ENCODE measurements around the gene PAPSS2.
"Not testable (repeated sequence)": the region's sequence is repeated elsewhere in the genome, so short reads cannot be mapped to it uniquely, and the experiment has no call there.

PAPSS2 gene

DNA sequence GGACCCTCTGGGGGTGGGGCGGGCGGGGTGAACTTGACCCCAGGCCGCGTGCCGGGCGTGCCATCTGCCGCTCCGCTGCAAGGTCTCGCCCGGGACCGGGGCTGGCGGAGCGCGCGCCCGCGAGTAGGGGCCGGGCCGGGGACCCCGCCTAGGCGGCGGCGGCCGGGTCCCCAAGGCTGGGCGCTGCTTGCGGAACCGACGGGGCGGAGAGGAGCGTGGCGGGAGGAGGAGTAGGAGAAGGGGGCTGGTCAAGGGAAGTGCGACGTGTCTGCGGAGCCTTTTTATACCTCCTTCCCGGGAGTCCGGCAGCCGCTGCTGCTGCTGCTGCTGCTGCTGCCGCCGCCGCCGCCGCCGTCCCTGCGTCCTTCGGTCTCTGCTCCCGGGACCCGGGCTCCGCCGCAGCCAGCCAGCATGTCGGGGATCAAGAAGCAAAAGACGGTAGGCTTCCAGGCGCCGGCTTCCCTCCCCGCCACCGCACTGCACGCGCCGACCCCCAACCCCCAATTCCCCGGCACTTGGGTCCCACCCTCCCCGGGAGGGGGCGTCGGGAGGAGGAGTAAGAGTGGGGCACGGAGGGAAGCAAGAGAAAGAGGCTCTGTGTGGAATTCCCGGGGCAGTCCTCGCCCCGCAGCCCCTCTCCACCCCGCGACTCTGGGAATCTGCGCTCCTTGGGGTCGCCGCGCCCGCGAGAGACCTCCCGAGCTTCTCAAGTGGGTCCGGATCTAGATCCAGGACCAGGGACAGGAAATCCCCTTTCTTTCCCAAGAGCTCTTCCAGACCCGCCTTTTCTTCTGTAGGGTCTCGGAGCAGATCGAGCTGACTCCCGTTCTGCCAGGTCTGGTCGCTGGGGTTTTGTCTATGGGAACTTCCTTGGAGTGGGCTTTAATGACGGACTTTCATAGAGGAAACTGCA lies at the start of gene PAPSS2:
Gene PAPSS2, plus strand, starts transcription at position 308 of the 913 bp plus-strand sequence. Its CDS starts 104 bp downstream, at position 412.
- no peak for DNase-seq (ENCODE audit: low read depth in 1 of 2, low spot score in 1 of 2)

GRCh38 chr10:87611341-87611740 lies 48.3 kb upstream of the PAPSS2 start:
- DNase-seq (ENCODE audit: low read depth in 1 of 2, low spot score in 1 of 2), result not testable (repeated sequence)

- DNase-seq (ENCODE audit: low read depth in 1 of 2, low spot score in 1 of 2), result no peak
These were observed 47.6 kb upstream of the PAPSS2 start for GRCh38 chr10:87612115-87612514.

DNA sequence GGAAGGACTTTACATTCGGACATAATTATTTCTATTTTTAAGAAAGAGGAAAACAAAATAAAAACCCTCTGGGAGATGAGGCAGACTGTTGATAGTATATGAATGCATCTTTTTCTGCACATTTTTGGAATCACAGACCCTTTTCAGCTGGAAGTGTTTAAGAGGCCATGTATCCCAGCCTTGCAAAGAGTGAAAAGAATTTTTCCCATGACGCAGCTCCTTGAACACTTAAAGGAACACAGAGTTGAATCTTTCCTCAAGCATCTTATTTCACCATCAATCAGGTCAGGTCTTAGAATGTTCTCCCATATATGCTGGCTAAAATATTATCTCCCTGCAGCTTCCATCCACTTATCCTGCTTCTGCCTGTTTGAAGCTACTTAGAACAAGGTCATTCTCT lies 45.9 kb upstream of the PAPSS2 start:
- no peak for DNase-seq (ENCODE audit: low read depth in 1 of 2, low spot score in 1 of 2)

GRCh38 chr10:87615856-87616255 lies 43.8 kb upstream of the PAPSS2 start:
- no peak for DNase-seq (ENCODE audit: low read depth in 1 of 2, low spot score in 1 of 2)

GRCh38 chr10:87617503-87617902 lies 42.2 kb upstream of the PAPSS2 start:
- DNase-seq (ENCODE audit: low read depth in 1 of 2, low spot score in 1 of 2), result no peak

DNA sequence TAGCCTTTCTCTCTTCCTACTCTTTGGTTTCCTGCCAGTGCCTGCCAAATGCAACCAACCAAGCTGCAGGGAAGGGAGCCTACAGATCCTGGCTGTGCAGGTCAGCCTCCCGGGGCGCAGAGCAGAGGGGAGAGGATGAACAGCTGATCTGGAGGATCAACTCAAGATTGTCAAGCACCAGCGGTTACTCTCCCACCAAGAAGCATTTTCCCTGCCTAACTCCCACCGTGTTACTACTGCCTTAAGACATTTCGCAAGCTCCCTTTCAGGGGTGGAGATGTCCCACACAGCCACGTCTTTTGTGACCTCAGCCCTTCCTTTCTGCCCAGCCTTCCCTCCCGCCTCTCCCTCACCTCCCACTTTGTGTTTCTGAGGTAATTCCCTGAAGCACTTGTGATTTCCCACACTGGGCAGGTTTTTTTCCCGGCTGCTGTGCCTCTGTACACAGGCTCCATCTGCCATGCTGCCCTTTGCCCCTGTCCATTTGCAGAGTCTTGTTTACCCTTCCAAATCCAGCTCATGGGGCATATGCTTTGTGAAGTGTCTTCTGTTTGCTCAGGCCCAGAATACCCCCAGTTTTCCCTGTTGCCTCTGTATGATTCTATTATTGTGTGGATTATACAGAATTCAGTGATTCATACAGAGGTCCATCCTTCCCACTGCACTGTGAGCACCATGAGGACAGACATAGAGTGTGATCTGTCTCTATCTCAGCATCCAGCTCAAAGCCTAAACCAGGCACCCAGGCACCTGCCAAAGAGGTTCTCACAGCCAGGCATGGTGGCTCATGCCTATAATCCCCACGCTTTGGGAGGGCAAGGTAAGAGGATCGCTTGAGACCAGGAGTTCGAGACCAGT lies 40.9 kb upstream of the PAPSS2 start:
- DNase-seq (ENCODE audit: low read depth in 1 of 2, low spot score in 1 of 2), result no peak

- DNase-seq (ENCODE audit: low read depth in 1 of 2, low spot score in 1 of 2), result no peak
These were observed 40.0 kb upstream of the PAPSS2 start for GRCh38 chr10:87619705-87620104.

DNA sequence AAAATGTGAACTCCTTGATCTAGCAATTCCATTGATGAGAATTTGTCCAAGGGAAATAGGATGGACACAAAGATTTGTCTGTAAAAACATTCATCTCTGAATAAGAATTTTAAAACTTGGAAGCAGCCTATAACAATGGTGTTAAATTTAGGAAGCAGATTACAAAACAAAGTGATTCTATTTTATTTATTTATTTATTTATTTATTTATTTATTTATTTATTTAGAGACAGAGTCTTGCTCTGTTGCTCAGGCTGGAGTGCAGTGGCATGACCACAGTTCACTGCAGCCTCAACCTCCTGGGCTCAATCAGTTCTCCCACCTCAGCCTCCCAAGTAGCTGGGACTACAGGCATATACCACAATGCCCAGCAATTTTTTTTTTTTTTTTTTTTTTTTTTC lies 38.2 kb upstream of the PAPSS2 start:
- not testable (repeated sequence) for DNase-seq (ENCODE audit: low read depth in 1 of 2, low spot score in 1 of 2)

- DNase-seq (ENCODE audit: low read depth in 1 of 2, low spot score in 1 of 2), result no peak
These were observed 37.2 kb upstream of the PAPSS2 start for GRCh38 chr10:87622314-87623004.

GRCh38 chr10:87623191-87623590 lies 36.5 kb upstream of the PAPSS2 start:
- DNase-seq (ENCODE audit: low read depth in 1 of 2, low spot score in 1 of 2), result no peak

GRCh38 chr10:87625661-87626060 lies 34.0 kb upstream of the PAPSS2 start:
- no peak for DNase-seq (ENCODE audit: low read depth in 1 of 2, low spot score in 1 of 2)

GRCh38 chr10:87626422-87626892 lies 33.2 kb upstream of the PAPSS2 start:
- DNase-seq (ENCODE audit: low read depth in 1 of 2, low spot score in 1 of 2), result no peak

GRCh38 chr10:87630171-87630570 lies 29.5 kb upstream of the PAPSS2 start:
- DNase-seq (ENCODE audit: low read depth in 1 of 2, low spot score in 1 of 2), result no peak

DNA sequence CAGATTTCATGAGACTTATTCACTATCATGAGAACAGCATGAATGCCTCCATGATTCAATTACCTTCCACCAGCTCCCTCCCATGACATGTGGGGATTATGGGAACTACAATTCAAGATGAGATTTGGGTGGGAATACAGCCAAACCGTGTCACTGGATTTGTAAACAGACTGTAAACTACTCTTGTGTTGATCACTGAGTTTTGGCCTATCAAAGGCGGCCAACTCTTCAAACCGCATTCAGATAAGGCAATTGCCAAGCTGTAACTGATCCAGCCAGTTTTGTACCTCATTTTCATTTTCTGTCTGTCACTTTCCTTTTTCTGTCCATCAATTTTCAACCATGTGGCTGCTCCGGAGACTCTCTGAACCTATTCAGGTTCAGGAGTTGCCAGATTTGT lies 27.2 kb upstream of the PAPSS2 start:
- DNase-seq (ENCODE audit: low read depth in 1 of 2, low spot score in 1 of 2), result no peak

GRCh38 chr10:87634311-87634710 lies 25.4 kb upstream of the PAPSS2 start:
- no peak for DNase-seq (ENCODE audit: low read depth in 1 of 2, low spot score in 1 of 2)

DNA sequence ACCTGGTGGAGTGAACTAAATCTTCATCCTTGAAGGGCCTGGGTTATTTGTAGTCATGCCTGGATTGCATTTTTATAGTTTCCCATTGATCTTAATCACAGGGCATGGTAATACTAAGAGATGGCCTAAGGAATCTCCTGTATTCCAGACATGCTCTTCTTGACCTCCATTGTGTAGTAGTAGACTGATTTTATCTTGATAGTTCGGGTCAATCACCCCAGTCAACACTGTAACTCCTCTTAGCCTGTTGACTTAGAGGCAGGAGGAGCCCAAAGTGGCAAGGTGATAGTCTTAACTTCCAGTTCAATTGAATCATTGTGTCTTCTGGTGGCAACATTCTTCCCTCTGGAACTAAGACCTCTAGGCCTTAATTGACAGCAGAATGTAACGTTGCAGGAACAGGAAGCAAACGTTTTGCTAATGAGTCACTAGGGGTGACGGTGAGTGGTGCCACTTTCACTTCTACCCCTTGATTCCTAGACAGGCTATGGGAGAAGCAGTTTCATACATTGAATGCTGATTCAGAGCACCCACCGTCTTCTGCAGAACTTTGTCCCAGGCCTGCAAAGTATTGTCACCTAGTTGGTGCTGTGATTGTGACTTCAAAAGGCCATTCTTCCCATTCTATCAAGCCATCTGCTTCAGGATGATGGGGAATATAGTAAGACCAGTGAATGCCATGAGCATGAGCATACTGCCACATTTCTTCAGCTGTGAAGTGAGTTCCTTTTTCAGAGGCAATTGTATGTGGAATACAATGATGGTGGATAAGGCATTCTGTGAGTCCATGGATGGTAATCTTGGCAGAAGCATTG lies 24.0 kb upstream of the PAPSS2 start:
- DNase-seq (ENCODE audit: low read depth in 1 of 2, low spot score in 1 of 2), result no peak

DNA sequence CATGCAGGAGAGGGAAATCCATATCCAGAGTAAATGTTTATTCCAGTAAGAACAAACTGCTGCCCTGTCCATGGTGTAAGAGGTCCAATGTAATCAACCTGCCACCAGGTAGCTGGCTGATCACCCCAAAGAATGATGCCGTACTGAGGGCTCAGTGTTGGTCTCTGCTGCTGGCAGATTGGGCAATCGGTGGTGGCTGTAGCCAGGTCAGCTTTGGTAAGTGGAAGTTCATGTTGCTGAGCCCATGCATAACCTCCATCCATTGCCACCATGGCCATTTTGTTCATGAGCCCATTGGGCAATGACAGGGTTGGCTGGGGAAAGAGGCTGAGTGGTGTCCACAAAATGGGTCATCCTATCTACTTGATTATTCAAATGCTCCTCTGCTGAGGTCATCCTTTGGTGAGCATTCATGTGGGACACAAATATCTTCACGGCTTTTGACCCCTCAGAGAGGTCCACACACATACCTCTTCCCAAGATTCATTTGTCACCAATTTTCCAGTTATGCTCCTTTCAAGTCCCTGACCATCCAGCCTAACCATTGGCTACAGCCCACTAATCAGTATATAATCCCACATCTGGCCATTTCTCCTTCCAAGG lies 23.3 kb upstream of the PAPSS2 start:
- no peak for DNase-seq (ENCODE audit: low read depth in 1 of 2, low spot score in 1 of 2)

DNA sequence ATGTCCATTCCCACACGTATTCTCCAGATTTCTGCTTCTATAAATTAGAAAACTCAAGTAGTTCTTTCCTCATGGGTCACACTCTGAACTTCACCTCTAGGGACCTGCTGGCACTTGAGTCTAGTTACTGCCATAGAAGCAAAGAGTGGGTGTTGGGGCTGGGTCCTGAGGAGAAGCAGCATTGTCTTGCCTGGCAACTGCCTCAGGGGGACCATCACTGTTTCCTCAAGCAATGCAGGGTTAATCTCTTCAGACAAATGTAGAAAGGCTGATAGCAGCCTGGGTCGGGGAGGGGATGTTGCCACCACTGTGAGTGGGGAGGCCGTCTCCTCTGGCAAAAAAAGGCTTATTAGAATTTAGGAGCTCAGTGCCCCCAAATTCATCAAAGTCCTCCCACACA lies 20.2 kb upstream of the PAPSS2 start:
- no peak for DNase-seq (ENCODE audit: low read depth in 1 of 2, low spot score in 1 of 2)

- DNase-seq (ENCODE audit: low read depth in 1 of 2, low spot score in 1 of 2), result no peak
These were observed 19.6 kb upstream of the PAPSS2 start for GRCh38 chr10:87640043-87640442.
